Caki2 (cell line): ENCODE measurements around the gene OS9. TPM values are rescaled to one million over a fixed set of nuclear protein-coding genes. Genes with fewer than 3 reads are reported as not detected.

Experiments used
- DNase-seq: peaks from one replicate; pipeline ENCODE4 v3.0.0-alpha.2; 2015; ENCODE audit warnings: low read depth
- in situ Hi-C: cut with HindIII; loops from 2 replicates; pipeline ENCODE4 v1.10.0; 2016; ENCODE audit warnings: low sequenced_read_pairs, low pct_unique_long_range_greater_than_20kb, mixed read lengths
- total RNA-seq: library from RNA; depleted of rRNA; stranded (reverse); fragments of >200 nt; shearing (Covaris generic); gene quantifications from 2 replicates; pipeline ENCODE4 v1.2.3, GENCODE V29; 2014; ENCODE audit warnings: low replicate concordance

Gene OS9
- total RNA-seq, 1 experiment from 2014 or later = 187 TPM

GRCh38 chr12:57756406-57757341, 62.7 kb downstream of the OS9 start:
- DNase-seq = no peak
- in situ Hi-C loops = no loop called here

- in situ Hi-C loops = no loop called here
Measured at GRCh38 chr12:57757771-57758170, 63.8 kb downstream of the OS9 start.

DNA sequence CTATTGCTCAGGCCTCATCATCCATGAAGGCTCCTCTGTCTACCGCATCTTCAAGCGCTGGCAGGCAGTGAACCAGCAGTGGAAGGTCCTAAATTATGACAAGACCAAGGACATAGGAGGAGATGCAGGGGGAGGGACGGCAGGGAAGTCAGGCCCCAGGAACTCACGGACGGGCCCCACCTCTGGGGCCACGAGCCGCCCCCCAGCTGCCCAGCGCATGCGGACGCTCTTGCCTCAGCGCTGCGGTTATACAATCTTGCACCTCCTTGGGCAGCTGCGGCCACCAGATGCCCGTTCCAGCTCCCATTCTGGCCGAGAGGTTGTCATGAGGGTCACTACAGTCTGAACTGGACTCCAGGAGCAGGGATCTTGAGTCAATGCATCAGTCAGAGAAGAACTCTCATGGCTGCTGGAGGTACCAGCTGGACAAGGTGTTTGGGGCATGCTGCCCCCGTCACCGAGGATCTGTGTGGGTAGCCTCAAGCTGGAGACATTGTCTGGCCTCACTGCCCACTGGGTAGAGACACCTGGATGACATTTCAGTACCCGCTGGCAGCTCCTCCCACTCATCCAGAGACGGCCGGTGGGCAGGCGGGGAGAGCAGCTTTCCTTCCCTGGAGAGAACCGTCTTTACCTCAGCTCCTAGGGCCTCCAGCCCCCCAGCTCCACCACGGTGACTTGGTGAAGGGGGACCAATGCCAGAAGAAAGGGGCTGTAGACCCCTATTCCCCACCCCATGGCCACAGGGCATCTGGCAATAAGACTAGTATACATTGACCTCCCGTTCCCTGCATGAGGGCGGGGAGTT, 64.8 kb downstream of the OS9 start:
- in situ Hi-C loops = no loop called here
- no peak for DNase-seq

More at GRCh38 chr12:57757771-57758170, 63.8 kb downstream of the OS9 start:
- no peak for DNase-seq

- DNase-seq = no peak
- in situ Hi-C loops = no loop called here
Measured at GRCh38 chr12:57759360-57759980, 65.5 kb downstream of the OS9 start.

- no peak for DNase-seq
Measured at GRCh38 chr12:57760347-57760982, 66.5 kb downstream of the OS9 start.

DNA sequence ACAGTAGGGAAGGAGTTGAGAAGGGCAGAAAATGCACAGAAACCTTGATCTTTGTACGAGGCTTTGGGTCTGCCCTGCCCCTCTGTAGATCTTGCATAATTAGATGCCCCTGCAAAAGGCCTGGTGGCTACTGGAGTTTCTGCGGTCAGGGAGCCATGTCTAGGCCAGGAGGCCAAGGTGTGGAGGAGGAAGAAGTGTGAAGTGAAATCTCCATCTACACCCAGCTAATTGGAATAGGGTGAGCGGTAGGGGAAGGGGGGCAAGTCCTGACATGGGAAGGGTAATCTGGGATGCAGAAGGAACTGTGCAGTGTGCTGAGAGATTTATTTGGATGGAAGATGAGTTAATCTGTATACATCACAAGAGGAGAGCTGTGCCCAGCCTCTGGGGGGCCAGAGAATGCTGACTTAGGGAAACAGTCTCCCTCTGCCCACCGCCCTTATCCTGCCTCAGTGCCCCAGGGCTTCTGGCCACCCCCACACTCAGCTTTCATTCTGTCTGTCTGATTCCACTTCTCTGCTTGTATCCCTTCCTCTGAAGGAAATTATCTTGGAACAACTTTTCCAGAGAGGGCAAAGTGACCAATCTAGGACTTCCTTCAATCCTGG, 67.6 kb downstream of the OS9 start:
- in situ Hi-C loops = no loop called here
- DNase-seq = no peak

More at GRCh38 chr12:57760347-57760982, 66.5 kb downstream of the OS9 start:
- in situ Hi-C loops = no loop called here

DNA sequence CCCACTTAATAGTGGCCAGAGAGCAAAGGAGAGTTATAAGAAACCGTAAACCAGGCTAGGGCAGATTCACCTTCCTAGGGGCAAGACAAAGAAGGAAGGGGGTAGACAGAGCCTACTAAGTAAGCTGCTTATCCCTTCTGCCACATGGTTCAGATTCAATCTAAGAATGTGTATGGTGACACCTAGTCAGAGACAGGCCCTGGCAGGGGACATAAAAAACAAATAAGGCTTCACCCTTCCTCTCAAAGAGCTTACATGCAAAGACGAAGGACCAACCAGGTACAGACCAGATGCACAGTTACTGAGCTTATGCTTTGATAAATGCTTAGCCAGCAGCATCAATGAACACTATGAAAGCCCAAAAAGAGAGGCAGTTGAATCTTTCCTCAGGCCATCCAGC, 68.5 kb downstream of the OS9 start:
- DNase-seq = no peak
- in situ Hi-C loops = no loop called here

DNA sequence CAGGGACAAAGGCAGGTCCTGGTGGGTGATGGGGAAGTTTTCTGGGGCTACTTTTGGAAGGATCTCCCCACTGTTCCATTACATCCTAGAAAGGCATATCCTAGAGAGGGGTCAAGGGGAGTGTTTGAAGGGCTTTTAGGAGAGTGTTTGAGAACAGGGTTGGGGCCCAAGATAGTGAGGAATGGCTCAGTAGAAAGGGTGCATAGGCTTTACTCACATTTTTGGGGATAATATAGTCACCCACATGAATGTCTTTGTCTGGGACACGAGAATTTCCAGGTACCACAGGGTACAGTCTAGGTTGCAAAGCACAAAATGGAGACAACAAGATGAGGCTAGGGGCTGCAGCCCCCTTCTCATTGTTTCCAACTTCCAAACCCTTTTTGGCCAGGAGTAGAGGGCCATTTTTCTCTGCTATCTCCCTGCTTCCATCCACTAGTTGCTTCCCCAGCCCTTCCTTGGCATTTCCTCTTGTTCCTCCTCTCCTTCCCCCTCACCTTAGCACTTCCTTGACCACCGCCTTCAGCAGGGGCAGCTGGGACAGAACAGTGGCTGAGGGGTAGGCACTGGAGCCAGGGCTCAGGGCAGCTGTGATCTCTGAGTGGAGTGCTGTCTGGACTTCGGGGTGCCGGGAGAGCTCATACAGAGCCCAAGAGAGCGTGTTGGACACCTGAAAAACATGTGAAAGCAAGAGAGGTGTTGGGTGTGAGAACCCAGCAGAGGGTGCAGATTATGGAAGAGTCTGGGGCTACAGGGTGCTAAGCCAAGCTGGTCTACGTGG, 70.1 kb downstream of the OS9 start:
- in situ Hi-C loops = no loop called here
- no peak for DNase-seq

GRCh38 chr12:57764662-57765002, 70.7 kb downstream of the OS9 start:
- no peak for DNase-seq
- in situ Hi-C loops = no loop called here

DNA sequence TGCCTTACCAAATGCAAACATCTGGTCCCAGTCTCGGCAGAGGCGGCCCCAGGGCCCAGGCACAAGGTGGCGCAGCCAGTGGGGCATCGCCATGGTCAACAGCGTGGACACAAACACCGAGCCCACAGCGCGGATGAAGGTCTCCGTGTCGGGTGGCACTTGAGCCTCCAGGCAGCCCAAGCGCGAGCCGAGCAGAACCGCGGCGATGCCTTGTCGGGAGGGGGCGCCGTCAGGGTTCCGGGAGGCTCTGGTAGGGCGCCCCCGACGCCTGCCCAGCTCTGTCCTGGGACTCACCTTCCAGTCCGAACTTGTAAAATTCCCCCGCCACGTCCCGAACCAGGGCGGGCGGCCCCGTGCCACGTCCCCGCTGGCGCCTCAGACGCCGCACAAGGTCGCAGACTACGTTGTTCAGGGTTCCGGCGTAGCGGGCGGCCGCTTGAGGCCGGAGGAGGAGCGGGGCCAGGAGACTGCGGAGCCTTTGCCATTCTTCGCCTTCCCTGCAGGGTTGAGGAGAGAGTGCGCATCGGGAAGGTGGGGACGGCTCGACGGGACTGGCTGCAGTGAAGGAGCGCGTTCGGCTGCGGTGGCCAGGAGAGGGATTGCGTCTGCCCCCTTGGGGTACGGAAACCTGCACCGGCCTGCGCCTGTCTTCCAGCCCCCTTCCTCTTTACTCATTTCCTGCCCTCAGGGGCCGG, 71.2 kb downstream of the OS9 start:
- peak; percentile 45 for DNase-seq
- in situ Hi-C loops = no loop called here

DNA sequence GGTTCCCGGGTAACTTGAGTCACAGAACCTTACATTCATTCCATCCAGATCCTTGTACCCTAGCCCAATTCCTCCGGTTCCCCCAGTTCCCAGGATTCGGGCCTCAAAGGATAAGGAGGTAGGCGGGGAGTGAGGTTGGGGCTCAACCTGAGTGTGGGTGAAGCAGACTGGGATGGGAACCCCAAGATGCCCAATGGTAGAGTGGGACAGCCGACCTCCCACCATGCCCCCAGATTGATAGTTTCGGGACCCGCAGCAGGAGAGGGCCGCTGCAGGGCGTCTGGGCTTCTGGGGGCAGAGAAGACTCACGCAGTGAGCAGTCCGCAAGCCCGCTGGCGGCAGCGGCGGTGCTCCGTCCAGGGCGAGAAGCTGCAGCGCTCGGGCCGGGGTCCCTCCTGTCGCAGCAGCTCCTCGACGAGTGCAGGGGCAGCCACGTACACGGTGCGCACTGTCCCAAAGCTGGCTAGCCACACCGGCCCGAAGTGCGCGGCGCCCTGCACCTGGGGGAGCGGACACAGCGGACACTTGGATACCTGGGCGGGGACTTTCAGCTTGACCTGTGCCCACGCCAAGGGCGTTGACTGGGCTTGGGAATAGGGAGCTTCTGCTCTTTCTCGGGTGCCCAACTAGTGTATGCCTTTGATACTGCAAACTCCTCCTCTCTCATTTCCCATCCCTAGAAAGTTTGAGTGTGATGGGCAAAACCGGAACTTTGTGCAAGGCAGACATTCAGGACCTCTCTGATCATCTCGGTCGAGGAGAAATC, 71.9 kb downstream of the OS9 start:
- in situ Hi-C loops = no loop called here
- no peak for DNase-seq

GRCh38 chr12:57766464-57767304, 72.8 kb downstream of the OS9 start, which contains the start of gene CYP27B1:
Gene CYP27B1, minus strand, starts transcription at chr12:57767078. Its CDS starts 37 bp downstream, at chr12:57767041.
- in situ Hi-C loops = no loop called here

GRCh38 chr12:57767305-57767698, 73.4 kb downstream of the OS9 start:
- in situ Hi-C loops = no loop called here
- DNase-seq = no peak

More at GRCh38 chr12:57766464-57767304, 72.8 kb downstream of the OS9 start, which contains the start of gene CYP27B1:
- peak; percentile 58 for DNase-seq

DNA sequence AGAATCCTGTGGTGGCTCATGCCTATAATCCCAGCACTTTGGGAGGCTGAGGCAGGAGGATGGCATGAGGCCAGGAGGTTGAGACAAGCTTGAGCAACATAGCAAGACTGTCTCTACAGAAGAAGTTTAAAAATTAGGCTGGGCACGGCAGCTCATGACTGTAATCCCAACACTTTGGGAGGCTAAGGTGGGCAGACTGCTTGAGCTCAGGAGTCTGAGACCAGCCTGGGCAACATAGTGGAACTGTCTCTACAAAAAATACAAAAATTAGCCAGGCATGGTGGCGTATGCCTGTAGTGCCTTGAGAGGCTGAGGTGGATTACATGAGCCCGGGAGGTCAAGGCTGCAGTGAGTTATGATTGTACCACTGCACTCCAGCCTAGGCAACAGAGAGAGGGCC, 73.9 kb downstream of the OS9 start:
- in situ Hi-C loops = no loop called here

GRCh38 chr12:57769594-57769993, 75.7 kb downstream of the OS9 start:
- no peak for DNase-seq
- in situ Hi-C loops = no loop called here

More for the DNA sequence above, 73.9 kb downstream of the OS9 start:
- DNase-seq = no peak
